ENCODE measurements around the gene ZNF274.

- TF ChIP-seq CTCF (IDR thresholded peaks at IDR 0.05) (no peak), POLR2A (IDR thresholded peaks at IDR 0.05) (no peak)
These were observed 30.2 kb downstream of the ZNF274 start for GRCh38 chr19:58213075-58213369.

Measured in body of pancreas (tissue), 4 donors.